ENCODE measurements around the gene FXYD6. TPM values are rescaled to one million over a fixed set of nuclear protein-coding genes. Genes with fewer than 3 reads are reported as not detected.
"Not testable (repeated sequence)": the region's sequence is repeated elsewhere in the genome, so short reads cannot be mapped to it uniquely, and the experiment has no call there.

Gene FXYD6
- 100 to 1,000 TPM in 1 of 5 donors, 10 to 100 TPM in 4; 12.7 to 187 (median 47.0) TPM for total RNA-seq
- polyA plus RNA-seq: 10 to 100 TPM; 22.5 to 39.4 (median 25.6) TPM
- long read RNA-seq, donor 1, transcript FXYD6-204 (8 exons, 2,171 nt): major isoform, 22 of 29 reads
- long read RNA-seq, donor 1, partial matches to known transcripts: 5 of 29 reads
- long read RNA-seq, donor 1, other reads (novel, unspliced or antisense): 0 of 29 reads
- long read RNA-seq, donor 2, transcript FXYD6-204 (8 exons, 2,171 nt): major isoform, 30 of 45 reads
- long read RNA-seq, donor 2, partial matches to known transcripts: 9 of 45 reads
- long read RNA-seq, donor 2, other reads (novel, unspliced or antisense): 0 of 45 reads
- long read RNA-seq, donor 3, transcript FXYD6-204 (8 exons, 2,171 nt): major isoform, 13 of 17 reads
- long read RNA-seq, donor 3, partial matches to known transcripts: 0 of 17 reads
- long read RNA-seq, donor 3, other reads (novel, unspliced or antisense): 0 of 17 reads
- long read RNA-seq, donor 4, transcript FXYD6-204 (8 exons, 2,171 nt): major isoform, 7 of 9 reads
- long read RNA-seq, donor 4, partial matches to known transcripts: 0 of 9 reads
- long read RNA-seq, donor 4, other reads (novel, unspliced or antisense): 0 of 9 reads
- long read RNA-seq, donor 5, transcript FXYD6-204 (8 exons, 2,171 nt): major isoform, 40 of 70 reads
- long read RNA-seq, donor 5, partial matches to known transcripts: 18 of 70 reads
- long read RNA-seq, donor 5, other reads (novel, unspliced or antisense): 5 of 70 reads
- long read RNA-seq, donor 6, transcript FXYD6-204 (8 exons, 2,171 nt): major isoform, 84 of 156 reads
- long read RNA-seq, donor 6, partial matches to known transcripts: 67 of 156 reads
- long read RNA-seq, donor 6, other reads (novel, unspliced or antisense): 0 of 156 reads
- long read RNA-seq, donor 7, transcript FXYD6-206 (6 exons, 1,612 nt): minor isoform, 6 of 178 reads
- long read RNA-seq, donor 7, transcript FXYD6-204 (8 exons, 2,171 nt): major isoform, 63 of 178 reads
- long read RNA-seq, donor 7, partial matches to known transcripts: 107 of 178 reads
- long read RNA-seq, donor 7, other reads (novel, unspliced or antisense): 0 of 178 reads
- long read RNA-seq, donor 8, transcript FXYD6-204 (8 exons, 2,171 nt): major isoform, 27 of 34 reads
- long read RNA-seq, donor 8, partial matches to known transcripts: 5 of 34 reads
- long read RNA-seq, donor 8, other reads (novel, unspliced or antisense): 0 of 34 reads
- long read RNA-seq, donor 9, transcript FXYD6-204 (8 exons, 2,171 nt): major isoform, 40 of 45 reads
- long read RNA-seq, donor 9, partial matches to known transcripts: 0 of 45 reads
- long read RNA-seq, donor 9, other reads (novel, unspliced or antisense): 0 of 45 reads
- long read RNA-seq, donor 10, transcript FXYD6-204 (8 exons, 2,171 nt): major isoform, 14 of 16 reads
- long read RNA-seq, donor 10, partial matches to known transcripts: 0 of 16 reads
- long read RNA-seq, donor 10, other reads (novel, unspliced or antisense): 0 of 16 reads

DNA sequence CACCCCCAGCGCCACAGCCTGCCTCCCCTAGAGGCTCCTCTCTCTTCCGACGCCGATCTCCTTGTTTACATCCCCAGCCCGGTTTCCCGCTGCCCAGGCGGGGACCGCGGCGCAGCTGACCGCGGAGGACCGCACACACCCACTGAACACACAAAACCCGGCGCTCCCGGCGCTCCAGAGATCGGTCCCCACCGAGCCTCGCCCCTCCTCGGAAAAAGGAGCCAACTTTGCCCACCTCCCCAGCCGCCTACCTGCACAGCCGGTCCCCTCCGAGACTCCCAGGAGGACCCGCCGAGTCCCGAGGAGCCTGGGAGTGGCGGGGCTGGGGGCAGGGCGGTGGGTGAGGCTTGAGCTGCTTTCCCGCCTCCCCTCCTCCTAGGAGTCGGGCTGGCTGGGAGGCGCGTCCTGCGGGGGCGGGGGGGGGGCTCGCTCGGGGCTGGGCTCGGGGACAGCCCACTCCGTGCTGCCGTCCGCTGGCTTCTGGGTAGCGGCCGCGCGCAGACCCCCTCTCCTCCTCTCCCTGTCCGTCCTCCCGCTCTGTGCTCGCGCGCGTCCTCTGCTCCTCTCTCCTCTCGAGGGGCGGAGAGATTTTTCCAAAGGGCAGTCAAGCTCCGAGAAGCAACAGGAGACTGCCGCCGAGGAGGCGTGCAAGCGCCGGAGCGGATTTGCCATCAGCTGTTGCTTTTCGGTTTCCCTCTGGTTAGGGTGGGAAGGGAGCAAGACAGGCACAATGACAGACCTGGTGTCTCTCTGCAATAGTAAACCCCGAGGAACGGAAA lies at the start of gene FXYD6:
FXYD6 (minus strand) TSS at position 318 of the 779 bp plus-strand sequence. CDS start 33,882 bp downstream, outside the sequence.
- TF ChIP-seq EP300 (IDR thresholded peaks at IDR 0.05) (no peak), CTCF (IDR thresholded peaks at IDR 0.05) (no peak), POLR2AphosphoS5 (IDR thresholded peaks at IDR 0.05) (no peak), POLR2A (IDR thresholded peaks at IDR 0.05) (no peak)
- peaks cover 31 to 70% (median 45%) of the 10 kb centered on the region in 4 donors for H3K4me1 ChIP-seq

GRCh38 chr11:117926166-117926565 lies 49.7 kb upstream of the FXYD6 start:
- H3K9me3 ChIP-seq; H3K27ac ChIP-seq; H3K36me3 ChIP-seq; DNase-seq; H3K27me3 ChIP-seq; H3K4me3 ChIP-seq; intact Hi-C loops (cut with DNase I; ENCODE audit: low total_unique reads): not testable (repeated sequence)
- WGBS, 5 donors: 83 to 93% (median 84%) methylated on average over 5 to 7 of the region's 7 CpGs
- peaks cover 0 to 15% (median 0%) of the 10 kb centered on the region in 4 donors for H3K4me1 ChIP-seq

More for the DNA sequence above, at the start of gene FXYD6:
- Histone ChIP-seq H3K36me3 (no peaks in the 10 kb centered on the region), H3K27ac (peak within 1 kb of the TSS; percentile 16 to 90 (median 69)), H3K4me3 (peak within 1 kb of the TSS; percentile 54 to 61 (median 59)), H3K27me3 (peaks cover 0 to 84% (median 37%) of the 10 kb centered on the region in 3 donors), H3K9me3 (no peaks in the 10 kb centered on the region)
- 0 to 1% (median 1%) methylated on average over 25 to 61 of the region's 63 CpGs for WGBS, 5 donors
- intact Hi-C loops (cut with DNase I; ENCODE audit: low total_unique reads): no loop called here
- peak in 1 of 2 donors; percentile 95 for DNase-seq

DNA sequence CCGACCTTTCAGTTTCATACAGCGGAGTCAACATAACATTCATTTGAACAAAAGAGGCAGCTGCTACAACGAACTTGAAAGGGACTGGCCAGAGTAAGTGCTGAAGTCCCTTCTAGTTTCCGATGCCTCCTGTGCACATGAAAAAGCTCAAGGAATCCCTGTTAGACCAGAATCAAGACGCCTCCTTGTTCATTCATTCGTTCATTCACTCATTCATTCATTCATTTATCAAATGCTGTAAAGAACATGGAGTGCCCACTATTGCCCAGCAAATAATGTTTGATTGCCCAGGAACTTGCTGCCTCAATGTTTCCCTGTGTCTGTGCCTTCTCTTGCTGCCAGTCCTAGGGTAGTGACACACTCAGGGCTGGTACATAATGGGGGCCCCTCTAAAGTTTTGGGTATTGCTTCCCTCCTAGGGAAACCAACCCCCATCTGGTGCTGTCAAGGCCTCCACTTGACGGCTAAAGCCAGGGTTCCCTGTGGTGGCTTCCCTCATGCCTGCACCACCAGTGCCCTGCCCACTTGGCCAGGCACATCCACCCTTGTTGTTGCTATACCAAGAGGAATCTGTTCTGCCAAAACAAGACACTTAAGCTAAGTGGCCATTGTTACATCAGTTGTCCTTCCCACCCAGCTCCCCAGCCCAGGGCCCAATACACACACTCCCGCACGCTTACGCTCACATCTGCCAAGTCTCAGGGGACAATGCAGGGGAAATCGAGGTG lies 48.9 kb upstream of the FXYD6 start:
- 68 to 85% (median 74%) methylated on average over 10 to 11 of the region's 11 CpGs for WGBS, 5 donors
- DNase-seq: no peak
- intact Hi-C loops (cut with DNase I; ENCODE audit: low total_unique reads): no loop called here

More for the DNA sequence above, 48.9 kb upstream of the FXYD6 start:
- Histone ChIP-seq H3K27me3 (peaks cover 0 to 9% (median 4%) of the 10 kb centered on the region in 3 donors), H3K4me3 (no peak overlapping the region), H3K36me3 (no peaks in the 10 kb centered on the region), H3K9me3 (no peaks in the 10 kb centered on the region), H3K27ac (no peak overlapping the region), H3K4me1 (peaks cover 0 to 11% (median 0%) of the 10 kb centered on the region in 4 donors)
- TF ChIP-seq POLR2A (IDR thresholded peaks at IDR 0.05) (no peak), EP300 (IDR thresholded peaks at IDR 0.05) (no peak), CTCF (IDR thresholded peaks at IDR 0.05) (no peak), POLR2AphosphoS5 (IDR thresholded peaks at IDR 0.05) (no peak)

All from stomach (tissue), 19 donors.